ENCODE measurements around the gene LRRK1. TPM values are rescaled to one million over a fixed set of nuclear protein-coding genes. Genes with fewer than 3 reads are reported as not detected.

LRRK1 gene
- total RNA-seq, 4 donors from 2014 or later: 12.1 to 23.8 (median 15.2) TPM

DNA sequence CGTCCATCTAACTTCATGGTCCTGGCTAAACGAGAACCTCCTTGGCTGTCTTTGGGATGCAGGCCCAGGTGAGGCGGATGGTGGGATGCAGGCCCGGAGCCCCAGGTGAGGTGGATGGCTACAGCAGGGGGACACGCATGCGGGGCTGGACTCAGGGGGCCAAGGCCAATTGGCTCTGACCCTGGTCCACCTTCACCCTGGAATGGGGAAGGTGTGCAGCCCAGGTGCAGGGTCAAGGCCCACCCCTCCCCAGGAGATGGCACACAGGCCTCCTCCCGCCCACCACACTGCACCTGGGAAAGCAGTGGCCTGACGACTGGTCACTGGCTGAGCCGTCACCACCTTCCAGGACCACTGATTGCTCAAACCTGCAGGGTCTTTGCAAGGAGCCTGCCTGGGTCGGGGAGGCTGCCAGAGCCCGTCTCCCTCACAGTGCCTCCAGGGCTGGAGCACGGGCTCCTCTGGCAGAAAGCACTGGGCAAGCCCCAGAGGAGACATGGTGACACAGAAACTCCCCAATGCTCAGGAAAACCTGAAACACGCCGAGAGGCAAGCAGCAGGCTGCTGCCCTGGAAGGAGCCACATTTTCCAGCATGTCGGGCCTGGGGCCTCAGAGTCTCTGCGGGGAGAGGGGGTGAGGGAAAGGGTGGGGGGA, 159.6 kb downstream of the LRRK1 start:
- TF ChIP-seq CTCF (IDR thresholded peaks at IDR 0.05) (no peak), EP300 (IDR thresholded peaks at IDR 0.05) (no peak), POLR2A (IDR thresholded peaks at IDR 0.05) (no peak), POLR2AphosphoS5 (IDR thresholded peaks at IDR 0.05) (no peak)
- ATAC-seq: no peak
- Histone ChIP-seq H3K9me3 (no peaks in the 10 kb centered on the region), H3K27me3 (no peaks in the 10 kb centered on the region), H3K4me1 (peaks cover 0 to 11% (median 0%) of the 10 kb centered on the region in 3 donors), H3K27ac (no peak overlapping the region), H3K36me3 (no peaks in the 10 kb centered on the region), H3K4me3 (no peak overlapping the region)
- WGBS, 2 donors (ENCODE audit: low coverage in 1 of 2): 72% methylated on average over 4 of the region's 16 CpGs; no CpG with 5 or more reads in 1 of the 2 donors

DNA sequence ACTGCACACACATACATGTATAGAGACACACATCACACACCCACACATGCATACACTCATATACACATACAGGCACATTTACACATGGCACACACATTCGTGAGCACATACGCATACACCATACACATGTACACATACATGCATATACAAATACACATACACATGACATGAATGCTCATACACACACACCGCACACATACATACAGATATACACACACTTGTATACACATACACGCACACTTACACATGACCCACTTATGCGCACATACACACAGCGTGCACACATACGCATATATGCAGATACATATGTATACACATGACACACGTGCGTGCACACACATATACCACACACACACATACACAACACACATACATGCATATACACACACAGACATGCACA, 162.7 kb downstream of the LRRK1 start:
- no peaks in the 10 kb centered on the region for H3K36me3 ChIP-seq
- peaks cover 0 to 11% (median 0%) of the 10 kb centered on the region in 3 donors for H3K4me1 ChIP-seq
- no peak overlapping the region for H3K27ac ChIP-seq
- TF ChIP-seq POLR2AphosphoS5 (IDR thresholded peaks at IDR 0.05) (no peak), POLR2A (IDR thresholded peaks at IDR 0.05) (no peak)
- ATAC-seq: no peak
- 97% methylated on average over 6 to 9 of the region's 9 CpGs for WGBS, 2 donors (ENCODE audit: low coverage in 1 of 2)
- no peaks in the 10 kb centered on the region for H3K27me3 ChIP-seq
- H3K9me3 ChIP-seq: no peaks in the 10 kb centered on the region
- no peak overlapping the region for H3K4me3 ChIP-seq

DNA sequence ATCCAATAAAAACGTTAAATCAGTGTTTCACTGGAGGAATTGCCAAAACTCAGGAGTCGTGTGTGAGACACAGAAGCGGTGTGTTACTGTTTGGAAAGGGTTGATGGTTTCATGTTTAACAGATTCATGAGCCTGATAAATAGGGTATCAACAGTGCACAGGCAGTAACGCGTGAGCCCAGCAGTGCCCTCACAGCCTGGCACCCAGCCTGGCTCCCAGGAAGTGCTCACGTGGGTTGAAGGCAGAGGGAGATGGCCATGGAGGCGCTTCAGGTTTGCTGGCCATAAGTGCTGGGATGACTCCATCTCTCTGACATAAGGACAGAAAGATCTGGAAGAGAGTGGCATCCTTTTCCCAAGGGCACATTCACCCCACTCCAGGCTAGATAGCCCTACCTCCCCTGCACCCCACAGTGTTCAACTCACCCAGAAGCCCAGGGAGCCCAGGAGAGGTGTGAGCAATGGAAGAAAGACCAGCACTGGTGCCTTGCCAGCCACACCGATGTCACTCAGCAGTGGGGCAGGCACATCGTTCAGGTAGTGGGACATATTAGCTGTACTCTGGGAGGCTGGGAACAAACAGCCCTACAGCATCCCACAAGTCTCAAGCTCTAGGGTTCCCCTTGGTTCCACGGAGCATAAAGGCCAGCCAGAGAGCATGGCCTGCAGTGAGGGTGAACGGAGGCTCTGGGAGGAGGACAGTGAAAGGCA, 164.3 kb downstream of the LRRK1 start:
- Histone ChIP-seq H3K27ac (no peak overlapping the region), H3K9me3 (no peaks in the 10 kb centered on the region), H3K4me1 (peaks cover 0 to 14% (median 0%) of the 10 kb centered on the region in 3 donors), H3K36me3 (no peaks in the 10 kb centered on the region), H3K27me3 (no peaks in the 10 kb centered on the region), H3K4me3 (no peak overlapping the region)
- 37 to 41% methylated on average over 5 to 7 of the region's 11 CpGs for WGBS, 2 donors (ENCODE audit: low coverage in 1 of 2)
- TF ChIP-seq POLR2A (IDR thresholded peaks at IDR 0.05): no peak
- no peak for TF ChIP-seq EP300 (IDR thresholded peaks at IDR 0.05)
- TF ChIP-seq CTCF (IDR thresholded peaks at IDR 0.05): no peak
- no peak for TF ChIP-seq POLR2AphosphoS5 (IDR thresholded peaks at IDR 0.05)
- ATAC-seq: no peak

GRCh38 chr15:101084801-101085200, 165.6 kb downstream of the LRRK1 start:
- WGBS, 2 donors (ENCODE audit: low coverage in 1 of 2): 89 to 100% methylated on average over 2 to 3 of the region's 10 CpGs
- Histone ChIP-seq H3K27me3 (no peaks in the 10 kb centered on the region), H3K36me3 (no peaks in the 10 kb centered on the region), H3K4me3 (no peak overlapping the region), H3K4me1 (peaks cover 0 to 27% (median 0%) of the 10 kb centered on the region in 3 donors), H3K27ac (no peak overlapping the region), H3K9me3 (no peaks in the 10 kb centered on the region)
- ATAC-seq: no peak
- TF ChIP-seq EP300 (IDR thresholded peaks at IDR 0.05) (no peak), CTCF (IDR thresholded peaks at IDR 0.05) (no peak), POLR2A (IDR thresholded peaks at IDR 0.05) (no peak), POLR2AphosphoS5 (IDR thresholded peaks at IDR 0.05) (no peak)

DNA sequence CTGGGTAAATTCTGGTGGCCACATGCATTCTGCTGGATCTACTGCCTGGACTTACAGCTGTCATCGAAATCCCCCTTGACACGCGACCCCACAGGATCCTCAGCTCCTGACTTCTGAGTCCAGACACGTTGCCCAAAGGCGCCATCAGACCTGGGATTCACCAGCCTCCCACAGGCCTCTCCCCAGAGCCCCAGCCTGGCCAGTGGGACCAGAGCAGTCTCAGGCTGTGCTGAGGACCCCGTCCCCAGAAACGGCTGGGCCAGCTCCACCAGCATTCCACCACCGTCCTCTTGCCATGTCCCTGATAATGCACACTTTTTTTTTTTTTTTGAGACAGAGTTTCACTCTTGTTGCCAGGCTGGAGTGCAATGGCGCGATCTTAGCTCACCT, 166.1 kb downstream of the LRRK1 start:
- Histone ChIP-seq H3K27me3 (no peaks in the 10 kb centered on the region), H3K4me1 (peaks cover 0 to 29% (median 0%) of the 10 kb centered on the region in 3 donors), H3K4me3 (no peak overlapping the region), H3K36me3 (no peaks in the 10 kb centered on the region), H3K27ac (no peak overlapping the region), H3K9me3 (no peaks in the 10 kb centered on the region)
- TF ChIP-seq EP300 (IDR thresholded peaks at IDR 0.05): no peak
- TF ChIP-seq POLR2AphosphoS5 (IDR thresholded peaks at IDR 0.05): no peak
- no peak for TF ChIP-seq CTCF (IDR thresholded peaks at IDR 0.05)
- TF ChIP-seq POLR2A (IDR thresholded peaks at IDR 0.05): no peak
- 92 to 95% methylated on average over 5 to 9 of the region's 10 CpGs for WGBS, 2 donors (ENCODE audit: low coverage in 1 of 2)
- no peak for ATAC-seq

Data from gastroesophageal sphincter (tissue), 4 donors.